GM18520 (cell line): ENCODE measurements around the gene DPPA5.
A peak's percentile ranks its signal among the peaks of the same experiment; 100 is the strongest.
"Not testable (repeated sequence)": the region's sequence is repeated elsewhere in the genome, so short reads cannot be mapped to it uniquely, and the experiment has no call there.

Experiments used
- ATAC-seq: cut with Tn5 transposase; IDR thresholded peaks from one replicate; pipeline ENCODE4 v1.9.1; 2021; ENCODE audit not compliant: unreplicated experiment

The DPPA5 gene

DNA sequence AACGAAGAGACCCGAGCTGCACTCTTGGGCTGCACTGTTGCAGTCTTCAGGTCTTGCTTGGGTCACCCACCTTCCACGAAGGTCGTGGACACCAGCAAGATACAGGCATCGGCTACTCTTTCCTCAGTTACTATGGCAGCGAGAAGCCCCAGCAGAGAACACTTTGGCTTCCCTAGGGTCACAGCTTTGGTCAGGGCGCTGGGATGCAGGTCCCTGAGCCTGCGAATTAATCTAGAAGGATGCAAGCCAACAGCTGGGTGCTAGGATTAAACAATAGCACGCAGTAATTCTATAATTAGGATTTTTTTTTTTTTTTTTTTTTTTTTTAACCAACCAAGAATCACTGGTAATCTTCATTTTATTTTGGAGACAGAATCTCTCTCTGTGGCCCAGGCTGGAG is 10.5 kb upstream of the DPPA5 start:
- no peak for ATAC-seq

DNA sequence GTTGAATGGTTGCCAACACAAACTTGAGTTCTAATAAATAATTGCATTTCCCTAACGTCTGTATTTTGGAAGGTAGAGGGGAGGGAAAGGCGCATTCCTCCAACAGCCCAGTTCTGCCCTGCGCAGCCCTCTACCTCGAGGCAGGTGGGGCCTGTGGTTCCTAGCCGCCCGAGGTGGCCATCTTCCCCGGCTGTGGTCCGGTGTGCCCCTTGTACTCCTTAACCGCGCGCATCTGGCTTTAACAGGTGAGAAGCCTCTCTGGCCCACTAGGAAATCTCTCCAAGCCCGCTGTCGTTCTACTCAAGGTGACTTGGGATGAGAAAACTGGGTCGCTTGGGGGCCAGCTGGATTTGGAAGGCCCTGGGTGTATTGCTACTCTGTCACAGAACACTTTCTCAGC is 10.0 kb upstream of the DPPA5 start:
- no peak for ATAC-seq

DNA sequence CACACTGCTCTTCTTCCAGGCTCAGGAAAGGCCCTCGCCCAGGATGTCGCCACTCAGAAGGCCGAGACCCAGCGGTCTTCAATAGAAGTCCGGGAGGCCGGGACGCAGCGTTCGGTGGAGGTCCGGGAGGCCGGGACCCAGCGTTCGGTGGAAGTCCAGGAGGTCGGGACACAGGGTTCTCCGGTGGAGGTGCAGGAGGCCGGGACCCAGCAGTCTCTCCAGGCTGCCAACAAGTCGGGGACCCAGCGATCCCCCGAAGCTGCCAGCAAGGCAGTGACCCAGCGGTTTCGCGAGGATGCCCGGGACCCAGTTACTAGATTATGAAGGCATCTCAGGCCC is 9.4 kb upstream of the DPPA5 start:
- ATAC-seq: no peak

DNA sequence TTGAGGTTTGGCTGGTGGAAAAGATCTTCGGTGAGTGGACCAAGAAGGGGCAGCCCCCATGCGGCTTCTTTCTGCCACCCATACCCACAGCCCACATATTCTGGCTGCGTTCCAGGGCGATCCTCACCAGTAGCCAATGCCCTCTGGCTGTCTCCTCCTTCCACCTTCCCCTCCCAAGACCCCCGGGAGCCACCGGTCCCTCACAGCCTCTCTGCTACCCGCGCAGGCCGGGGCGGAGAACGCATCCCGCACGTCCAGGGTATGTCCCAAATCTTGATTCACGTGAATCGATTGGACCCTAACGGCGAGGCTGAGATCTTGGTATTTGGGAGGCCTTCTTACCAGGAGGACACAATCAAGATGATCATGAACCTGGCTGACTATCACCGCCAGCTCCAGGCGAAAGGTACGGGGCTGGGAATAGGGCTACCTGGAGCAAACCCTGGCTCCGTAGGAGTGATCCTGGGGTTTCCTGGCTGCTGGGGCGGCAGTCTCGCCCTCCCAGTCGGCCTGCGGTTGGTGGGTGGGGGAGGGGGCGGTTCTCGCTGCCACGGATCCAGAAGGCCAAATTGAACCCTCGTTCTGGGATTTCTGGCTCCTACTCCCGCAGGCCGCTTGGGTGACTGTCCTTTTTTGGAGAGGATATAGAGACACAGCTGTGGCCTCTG is 8.9 kb upstream of the DPPA5 start:
- ATAC-seq: no peak

DNA sequence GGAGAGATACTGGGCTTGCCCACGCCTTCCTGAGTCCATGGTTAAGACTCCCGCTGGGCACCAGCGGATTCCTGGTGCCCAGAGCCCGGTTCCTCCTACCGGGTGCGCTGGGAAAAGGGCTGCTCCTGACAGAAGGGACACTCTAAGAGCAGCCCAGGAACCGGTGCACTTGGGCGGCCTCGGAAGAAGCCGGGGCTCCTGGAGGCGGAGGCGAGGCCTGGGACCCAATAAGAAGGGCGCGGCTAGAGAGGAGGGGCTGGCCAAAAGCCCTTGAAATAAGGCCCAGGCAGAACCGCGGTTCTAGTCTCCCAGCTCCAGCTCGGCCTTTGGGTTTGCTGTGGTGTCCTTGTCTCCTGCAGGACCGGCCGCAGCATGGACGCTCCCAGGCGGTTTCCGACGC is 8.3 kb upstream of the DPPA5 start, which contains the start of gene KHDC3L:
KHDC3L (plus strand) TSS at position 301 of the 400 bp plus-strand sequence; CDS start at position 373, 72 bp downstream.
- no peak for ATAC-seq

DNA sequence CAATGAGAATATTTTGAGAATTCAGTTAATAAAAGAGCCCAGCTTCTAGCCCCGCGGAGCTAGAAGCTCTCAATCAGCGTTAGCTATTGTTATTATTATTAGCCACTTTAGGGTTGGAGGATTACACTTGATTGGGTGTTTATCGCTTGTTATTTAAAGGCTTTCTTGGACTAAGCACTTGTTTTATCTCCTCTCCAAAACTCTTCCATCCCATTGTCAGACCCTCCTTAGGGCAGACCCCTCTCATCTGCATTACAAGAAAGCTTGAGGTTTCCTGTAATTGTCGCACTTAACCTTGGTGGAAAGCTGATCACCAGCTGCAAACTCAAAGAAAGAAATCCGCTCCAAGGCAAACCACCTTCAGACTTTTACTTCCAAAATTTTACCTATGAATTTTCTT is 4.8 kb downstream of the DPPA5 start:
- ATAC-seq: no peak

DNA sequence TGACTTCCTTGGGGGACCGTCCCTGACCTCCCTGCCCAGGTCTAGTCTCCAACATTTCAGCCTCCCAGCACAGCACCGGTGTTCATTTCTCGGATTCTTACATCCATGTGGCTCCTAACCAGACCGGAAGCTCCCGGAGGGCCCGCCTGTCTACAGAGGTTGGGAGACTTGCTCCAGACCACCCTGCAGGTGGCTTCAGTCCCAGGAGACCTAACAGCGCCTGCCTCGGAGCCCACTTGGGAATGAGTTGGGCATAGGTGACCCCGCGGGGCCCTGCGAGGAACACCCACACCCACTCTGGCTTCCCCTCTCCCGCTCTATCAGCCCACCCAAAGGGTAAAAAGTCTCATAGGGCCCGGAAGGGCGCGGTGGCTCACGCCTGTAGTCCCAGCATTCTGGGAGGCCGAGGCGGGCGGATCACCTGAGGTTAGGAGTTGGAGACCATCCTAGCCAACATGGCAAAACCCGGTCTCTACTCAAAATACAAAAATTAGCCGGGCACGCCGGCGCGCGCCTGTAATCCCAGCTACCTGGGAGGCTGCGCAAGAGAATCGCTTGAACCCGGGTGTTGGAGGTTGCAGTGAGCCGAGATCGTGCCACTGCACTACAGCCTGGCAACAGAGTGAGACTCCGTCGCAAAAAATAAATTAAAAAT is 5.4 kb downstream of the DPPA5 start:
- no peak for ATAC-seq

DNA sequence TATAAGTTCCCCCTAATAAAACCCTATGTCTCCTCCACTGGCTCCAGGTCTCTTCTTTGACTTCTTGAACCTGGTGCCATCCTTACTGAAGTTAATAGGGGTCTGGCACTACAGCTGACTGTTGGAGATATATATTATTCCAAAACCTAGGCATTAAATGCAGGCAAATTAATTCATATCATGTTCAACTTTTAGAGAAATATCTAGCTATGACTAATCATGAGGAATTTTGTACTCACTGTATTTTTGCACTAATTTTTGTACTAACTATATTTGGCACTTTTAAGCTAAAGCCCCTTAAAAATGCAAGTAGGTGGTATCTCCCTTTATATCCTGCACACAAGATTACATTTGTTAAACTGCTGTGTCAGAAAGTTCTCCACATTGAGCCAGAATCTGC is 10.9 kb downstream of the DPPA5 start:
- no peak for ATAC-seq

DNA sequence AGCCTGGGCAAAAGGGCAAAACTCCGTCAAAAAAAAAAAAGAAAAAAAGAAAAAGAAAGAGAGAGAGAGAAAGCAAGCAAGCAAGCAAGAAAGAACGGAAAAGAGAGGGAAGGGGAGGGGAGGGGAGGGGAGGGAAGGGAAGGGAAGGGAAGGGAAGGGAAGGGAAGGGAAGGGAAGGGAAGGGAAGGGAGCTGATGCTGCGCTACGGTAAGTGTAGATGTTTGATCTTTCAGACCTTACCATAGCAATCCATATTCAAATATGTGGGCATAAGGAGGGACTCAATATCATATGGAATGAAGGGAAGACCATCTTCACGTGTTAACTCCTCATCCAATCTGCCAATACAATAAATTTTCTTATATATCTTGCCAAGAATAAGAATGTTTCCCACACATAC is 11.9 kb downstream of the DPPA5 start:
- no peak for ATAC-seq

DNA sequence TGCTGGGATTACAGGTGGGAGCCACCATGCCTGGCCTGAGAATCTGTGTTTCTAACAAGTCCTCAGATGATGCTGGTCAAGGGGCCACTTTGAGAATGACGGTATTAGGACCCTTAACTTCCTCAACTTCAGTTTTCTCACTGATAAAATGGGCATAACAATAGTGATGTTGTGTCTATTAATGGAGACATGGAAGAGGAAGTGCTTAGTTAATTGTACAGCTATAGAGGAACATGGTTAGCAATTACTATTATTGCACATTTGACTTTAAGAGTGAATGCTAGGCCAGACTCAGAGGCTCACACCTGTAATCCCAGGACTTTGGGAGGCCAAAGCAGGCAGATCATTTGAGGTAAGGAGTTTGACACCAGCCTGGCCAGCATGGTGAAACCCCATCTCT is 12.7 kb downstream of the DPPA5 start:
- ATAC-seq: no peak

DNA sequence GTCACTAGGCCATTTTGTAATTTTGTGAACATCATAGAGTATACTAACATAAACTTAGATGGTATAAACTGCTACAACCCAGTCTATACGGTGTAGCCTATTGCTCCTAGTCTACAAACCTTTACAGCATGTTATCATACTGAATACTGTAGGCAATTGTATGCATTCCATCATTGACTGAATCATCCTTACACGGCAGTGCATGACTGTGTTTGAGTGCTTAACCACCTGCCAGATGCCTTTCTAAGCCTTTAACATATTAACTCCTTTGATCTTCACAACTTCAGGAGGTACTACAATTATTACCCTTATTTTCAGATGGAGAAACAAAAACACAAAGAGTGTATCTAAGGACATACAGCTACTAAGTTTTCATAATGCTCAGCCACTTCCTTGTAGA is 14.0 kb downstream of the DPPA5 start:
- no peak for ATAC-seq

DNA sequence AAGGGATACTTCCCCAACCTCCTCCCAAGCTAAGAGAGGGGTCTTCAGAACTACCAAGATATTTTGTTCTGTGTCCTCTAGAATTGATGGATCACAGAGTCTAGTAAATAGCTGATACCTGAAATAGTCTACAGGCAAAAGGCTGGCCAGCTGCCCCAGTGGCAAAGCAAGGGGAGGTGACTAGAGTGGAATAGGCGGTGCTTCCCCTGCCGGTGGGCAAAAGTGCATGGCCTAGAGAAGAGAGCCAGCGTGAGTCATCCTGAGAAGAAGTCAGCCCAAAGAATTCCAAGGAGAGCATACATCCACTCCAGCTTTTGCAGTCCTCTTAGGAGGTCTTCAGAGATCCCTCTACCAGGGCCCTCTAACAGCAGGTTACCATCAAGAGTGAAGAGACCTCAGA is 14.7 kb downstream of the DPPA5 start:
- ATAC-seq: no peak

DNA sequence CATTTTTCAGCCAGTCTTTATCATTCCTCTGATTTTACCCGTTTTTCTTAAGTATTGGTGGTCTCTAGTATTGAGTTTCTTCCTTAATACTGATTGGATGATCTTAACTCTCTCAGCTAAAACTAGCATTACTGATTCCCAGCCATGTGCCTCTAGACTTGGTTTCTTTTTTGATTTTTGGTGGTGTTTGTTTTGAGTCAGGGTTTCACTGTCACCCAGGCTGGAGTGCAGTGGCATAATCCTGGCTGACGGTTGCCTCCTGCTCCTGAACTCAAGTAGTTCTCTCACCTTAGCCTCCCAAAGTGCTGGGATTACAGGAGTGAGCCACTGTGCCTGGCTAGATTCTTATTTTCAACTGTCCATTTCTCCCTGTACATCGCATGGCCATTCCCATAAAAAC is 24.9 kb downstream of the DPPA5 start:
- ATAC-seq: peak; percentile 60

DNA sequence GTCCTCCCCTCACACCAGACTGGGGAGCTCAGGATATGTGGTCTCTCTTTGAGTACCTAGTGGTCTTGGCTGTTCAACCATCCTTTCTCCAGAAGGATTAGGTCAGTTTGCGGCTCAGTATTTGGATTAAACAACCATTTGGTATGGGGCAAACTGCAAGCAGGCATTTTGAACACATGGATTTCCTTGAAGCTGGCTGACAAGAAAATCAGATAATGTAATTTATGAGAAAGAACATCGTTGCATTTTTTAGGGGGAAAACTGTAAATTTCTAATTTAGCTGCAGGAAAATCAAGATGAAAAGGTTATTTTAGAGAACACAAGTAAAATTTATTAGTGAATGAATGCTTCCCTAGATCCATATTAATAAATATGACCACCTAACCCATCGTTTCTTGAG is 25.3 kb downstream of the DPPA5 start:
- no peak for ATAC-seq

DNA sequence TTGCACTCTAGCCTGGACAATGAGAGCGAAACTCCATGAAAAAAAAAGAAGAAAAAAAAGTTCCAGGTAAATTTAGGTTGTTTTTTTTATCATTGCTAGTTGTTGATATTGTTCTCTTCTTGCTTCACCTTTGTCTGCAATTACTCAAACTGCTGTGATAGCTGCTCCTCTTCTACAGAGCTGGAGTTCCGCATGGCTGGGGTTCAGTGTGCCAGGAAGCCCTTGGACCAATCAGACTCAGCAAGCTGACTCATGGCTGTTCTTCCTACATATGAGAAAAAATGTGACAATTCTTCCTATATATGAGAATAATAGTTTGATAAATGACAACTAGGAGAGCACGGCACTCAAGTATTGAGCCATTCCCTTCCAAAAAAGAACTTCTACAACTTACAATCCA is 28.4 kb downstream of the DPPA5 start:
- no peak for ATAC-seq

DNA sequence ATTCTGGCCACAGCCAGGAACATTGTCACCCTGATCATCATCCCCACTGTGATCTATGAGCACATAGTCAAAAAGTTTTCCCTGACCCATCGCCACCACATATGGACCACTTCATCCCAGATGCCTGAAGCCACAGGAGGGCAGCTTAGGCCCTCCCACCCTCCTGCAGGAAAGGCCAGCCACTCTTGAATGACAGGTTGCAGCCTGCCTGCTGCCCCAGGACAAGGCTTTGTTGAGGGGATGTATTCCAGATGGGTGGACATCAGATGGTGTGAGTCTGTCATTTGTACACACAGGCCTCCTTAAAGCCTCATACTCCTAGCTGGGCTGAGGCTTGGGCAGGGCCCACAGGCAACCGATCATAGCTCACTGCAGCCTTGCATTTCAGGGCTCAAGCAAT is 30.8 kb downstream of the DPPA5 start:
- no peak for ATAC-seq

DNA sequence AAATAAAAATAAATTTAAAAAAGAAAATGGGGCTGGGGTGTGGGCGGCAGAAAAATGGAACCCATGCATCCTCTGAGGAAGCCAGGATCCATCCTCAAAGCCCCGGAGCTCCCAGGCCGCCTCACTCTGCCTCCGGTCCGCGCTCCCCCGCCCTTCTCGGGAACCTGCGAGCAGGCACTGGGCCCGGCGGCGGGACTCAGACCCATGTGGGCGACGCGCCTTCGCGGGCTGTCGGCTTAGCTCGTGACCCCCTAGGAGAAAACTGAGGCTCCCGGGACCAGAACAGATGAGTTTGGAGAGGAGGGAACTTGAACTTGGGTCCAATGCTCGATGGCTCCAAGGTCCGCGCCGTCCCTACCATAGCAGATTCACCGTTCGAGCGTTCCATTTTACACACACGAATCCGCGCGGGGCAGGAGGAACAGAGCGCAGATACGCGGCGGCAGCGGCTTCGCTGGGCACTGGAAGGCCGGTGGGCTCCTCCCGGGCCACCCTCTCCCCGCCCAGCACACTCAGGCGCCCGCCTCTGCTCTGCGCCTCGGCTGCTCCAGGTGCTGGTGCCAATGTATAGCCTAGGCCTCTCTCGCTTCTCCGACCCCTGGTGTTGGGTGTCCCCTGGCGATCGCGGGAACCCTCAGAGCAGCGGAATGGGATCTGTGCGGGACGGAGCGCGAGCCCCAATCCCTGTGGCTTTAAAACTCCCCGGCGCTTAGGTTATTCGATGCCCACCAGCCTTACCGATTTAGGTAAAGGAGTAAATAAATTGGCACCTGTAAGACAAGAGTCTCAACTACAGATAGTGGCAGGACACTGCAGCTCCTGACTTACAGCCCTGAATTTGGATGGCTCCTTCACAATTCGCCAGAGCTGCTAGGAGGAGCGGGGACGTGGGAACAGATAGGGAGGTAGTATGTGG is 39.2 kb downstream of the DPPA5 start:
- ATAC-seq: no peak

DNA sequence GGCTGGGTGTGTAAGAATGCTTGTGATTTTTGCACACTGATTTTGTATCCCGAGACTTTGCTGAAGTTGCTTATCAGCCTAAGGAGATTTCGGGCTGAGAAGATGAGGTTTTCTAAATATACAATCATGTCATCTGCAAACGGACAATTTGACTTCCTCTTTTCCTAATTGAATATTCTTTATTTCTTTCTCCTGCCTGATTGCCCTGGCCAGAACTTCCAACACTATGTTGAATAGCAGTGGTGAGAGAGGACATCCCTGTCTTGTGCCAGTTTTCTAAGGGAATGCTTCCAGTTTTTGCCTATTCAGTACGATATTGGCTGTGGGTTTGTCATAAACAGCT is 43.6 kb downstream of the DPPA5 start:
- ATAC-seq: not testable (repeated sequence)

DNA sequence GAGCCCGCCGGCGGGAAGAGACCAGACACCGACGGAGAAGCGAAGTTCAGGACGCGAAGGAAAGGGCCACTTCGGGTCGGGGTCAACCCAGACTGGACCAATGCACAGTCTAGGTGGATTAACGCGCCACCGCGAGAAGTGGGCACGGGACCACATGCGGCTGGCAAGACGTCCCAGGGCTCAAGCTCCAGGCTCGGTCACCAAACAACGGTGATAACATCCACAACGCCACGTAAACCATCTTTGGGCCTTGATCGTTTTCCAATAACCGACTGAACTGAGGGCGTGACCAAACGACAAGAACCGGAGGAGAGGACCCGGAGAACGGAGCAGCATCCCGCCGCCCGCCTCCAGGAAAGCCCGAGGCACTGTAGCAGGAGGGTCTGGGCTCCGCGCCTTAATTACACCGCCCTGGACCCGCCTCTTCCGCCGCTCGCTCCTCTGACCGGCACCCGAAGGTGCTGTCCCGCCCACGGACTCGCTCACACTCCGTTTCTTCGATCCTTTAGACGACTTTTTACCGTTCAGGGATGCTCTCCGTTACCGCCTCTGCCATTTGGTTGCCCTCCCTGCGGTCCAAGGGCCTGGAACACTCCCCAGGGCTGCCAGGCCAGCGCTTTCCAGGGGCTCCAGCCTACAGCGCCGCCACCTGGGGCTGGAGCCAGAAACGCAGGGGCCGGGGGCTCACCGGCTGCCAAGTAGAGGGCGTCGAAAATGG is 44.1 kb downstream of the DPPA5 start:
- peak; percentile 98 for ATAC-seq

DNA sequence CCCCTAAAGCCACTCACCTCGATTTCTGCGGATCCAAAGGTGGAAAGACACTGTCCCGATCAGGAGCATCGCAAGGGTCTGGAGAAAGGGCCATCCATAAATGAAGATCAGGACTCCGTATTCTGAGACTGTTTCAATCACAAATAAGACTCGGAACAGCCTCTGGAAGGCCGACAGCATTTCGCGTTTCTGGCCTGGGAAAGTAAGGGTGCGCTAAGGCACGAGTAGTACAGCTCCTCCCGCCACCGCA is 44.6 kb downstream of the DPPA5 start:
- no peak for ATAC-seq

DNA sequence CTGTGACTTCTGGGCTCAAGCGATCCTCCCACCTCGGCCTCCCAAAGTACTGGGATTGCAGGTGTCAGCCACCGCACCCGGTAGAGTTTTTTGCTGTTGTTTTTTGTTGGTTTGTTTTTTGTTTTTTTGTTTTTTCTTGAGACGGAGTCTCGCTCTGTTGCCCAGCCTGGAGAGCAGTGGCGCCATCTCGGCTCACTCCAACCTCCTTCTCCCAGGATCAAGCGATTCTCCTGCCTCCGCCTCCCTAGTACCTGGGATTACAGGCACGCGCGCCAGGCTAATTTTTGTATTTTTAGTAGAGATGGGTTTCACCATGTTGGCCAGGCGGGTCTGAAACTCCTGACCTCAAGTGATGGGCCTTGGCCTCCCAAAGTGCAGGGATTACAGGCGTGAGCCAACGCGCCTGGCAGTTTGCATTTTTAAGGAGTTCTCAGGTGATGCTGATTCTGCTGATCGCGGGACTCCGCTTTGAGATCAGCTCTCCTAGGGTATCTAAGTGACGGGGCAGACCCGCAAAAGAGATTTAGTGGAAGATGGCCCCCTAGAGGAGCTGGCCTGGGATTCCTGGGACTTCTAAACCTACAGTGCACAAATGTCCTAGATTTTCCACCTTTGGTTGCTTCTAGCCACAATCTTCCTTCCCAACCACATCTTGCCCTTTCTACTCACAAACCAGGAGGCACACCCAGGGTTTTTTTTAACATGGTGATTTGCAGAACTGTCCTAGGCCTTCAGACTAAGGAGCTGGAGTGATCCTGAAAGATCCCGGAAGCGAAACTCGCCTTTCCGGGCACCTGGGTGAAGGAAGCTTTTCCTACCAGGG is 45.2 kb downstream of the DPPA5 start:
- no peak for ATAC-seq
